HepG2 (cell line): ENCODE results near the gene CD9. TPM values are rescaled to one million over a fixed set of nuclear protein-coding genes. Genes with fewer than 3 reads are reported as not detected.

Source experiments
- AHR ChIP-seq: IDR thresholded peaks from 2 replicates; pipeline ENCODE4 v1.6.1; 2018; ENCODE audit warnings: missing genetic modification reagents, missing compliant biosample characterization
- CBX5 ChIP-seq: sonication (generic); formaldehyde crosslinking; IDR thresholded peaks from 2 replicates; pipeline ENCODE4 v1.4.0; 2020; ENCODE audit warnings: missing genetic modification reagents, borderline replicate concordance
- GATAD1 ChIP-seq: IDR thresholded peaks from 2 replicates; pipeline ENCODE4 v1.6.1; 2016; ENCODE audit warnings: missing genetic modification reagents, missing compliant biosample characterization
- ISX ChIP-seq: sonication (generic); formaldehyde crosslinking; conservative IDR thresholded peaks from 2 replicates; pipeline ENCODE4 v1.5.0; 2020; ENCODE audit warnings: missing genetic modification reagents
- KAT7 ChIP-seq: IDR thresholded peaks from 2 replicates; pipeline ENCODE4 v1.6.1; 2018; ENCODE audit warnings: borderline replicate concordance, missing compliant biosample characterization
- NCOA5 ChIP-seq: sonication (generic); formaldehyde crosslinking; IDR thresholded peaks from 2 replicates; pipeline ENCODE4 v1.4.0; 2020; ENCODE audit warnings: missing genetic modification reagents
- NONO ChIP-seq, 2 experiments: fragments of 450-650 bp in 1 of 2; sonication (generic) in 1 of 2; formaldehyde crosslinking in 1 of 2; IDR thresholded peaks in 1 of 2; conservative IDR thresholded peaks in 1 of 2; 2 replicates each; pipeline versions ENCODE4 v1.6.1 to v1.8.0; 2017 to 2022; ENCODE audit warnings: mild to moderate bottlenecking in 1 of 2, missing genetic modification reagents in 1 of 2, moderate library complexity in 1 of 2
- POLR2AphosphoS2 ChIP-seq: IDR thresholded peaks from 2 replicates; pipeline ENCODE4 v1.6.1; 2011; ENCODE audit warnings: low read depth, low read length, improper control_type of control experiment
- RXRA ChIP-seq: sonication (generic); formaldehyde crosslinking; IDR thresholded peaks from 2 replicates; pipeline ENCODE4 v1.5.1; 2020; ENCODE audit warnings: missing genetic modification reagents
- SIN3B ChIP-seq: fragments of 150-350 bp; IDR thresholded peaks from 2 replicates; pipeline ENCODE4 v1.6.1; 2014; ENCODE audit warnings: low read length
- ZBTB7B ChIP-seq: sonication (generic); formaldehyde crosslinking; IDR thresholded peaks from 2 replicates; pipeline ENCODE4 v1.4.0; 2020; ENCODE audit warnings: missing genetic modification reagents
- ZFAT ChIP-seq: sonication (generic); formaldehyde crosslinking; conservative IDR thresholded peaks from 2 replicates; pipeline ENCODE4 v1.8.1; 2023; ENCODE audit warnings: missing genetic modification reagents, inconsistent platforms
- ZNF17 ChIP-seq: sonication (generic); formaldehyde crosslinking; IDR thresholded peaks from 2 replicates; pipeline ENCODE4 v1.5.0; 2020; ENCODE audit warnings: mild to moderate bottlenecking, missing genetic modification reagents
- ZNF510 ChIP-seq: sonication (generic); formaldehyde crosslinking; IDR thresholded peaks from 2 replicates; pipeline ENCODE4 v1.4.0; 2020; ENCODE audit warnings: low read depth, mild to moderate bottlenecking, missing genetic modification reagents
- ZNF557 ChIP-seq: sonication (generic); formaldehyde crosslinking; IDR thresholded peaks from 2 replicates; pipeline ENCODE4 v1.4.0; 2020; ENCODE audit warnings: missing genetic modification reagents
- ZNF629 ChIP-seq: sonication (generic); formaldehyde crosslinking; conservative IDR thresholded peaks from 2 replicates; pipeline ENCODE4 v1.5.0; 2020; ENCODE audit warnings: missing genetic modification reagents
- ZNF775 ChIP-seq: sonication (generic); formaldehyde crosslinking; IDR thresholded peaks from 2 replicates; pipeline ENCODE4 v1.4.0; 2020; ENCODE audit warnings: missing genetic modification reagents, mild to moderate bottlenecking, moderate library complexity, borderline replicate concordance
- polyA plus RNA-seq, 8 experiments: library from polyadenylated mRNA; depleted of rRNA in 3 of 8; stranded (reverse) in 7 of 8; unstranded in 1 of 8; fragments of >200 nt; fragmentation: Illumina TruSeq in 4 of 8; extraction: Trizol in 4 of 8; gene quantifications; 2 replicates each; pipeline versions ENCODE4 v1.2.1 to v1.2.3, GENCODE V29; 2011 to 2016; ENCODE audit warnings: low read depth in 4 of 8, missing spikeins in 1 of 8, mixed read lengths in 1 of 8; ENCODE audit not compliant: insufficient read depth in 1 of 8
- total RNA-seq, 5 experiments: library from RNA; depleted of rRNA; stranded (reverse); fragments of >200 nt; fragmentation: Illumina TruSeq; extraction: Trizol; gene quantifications; 2 replicates each; pipeline ENCODE4 v1.2.3, GENCODE V29; 2016; ENCODE audit warnings: low read depth in 1 of 5
- TF ChIP-seq, protein P1 (sequence below): IDR thresholded peaks from 2 replicates; pipeline ENCODE4 v1.6.1; 2016; ENCODE audit warnings: missing compliant biosample characterization, missing genetic modification reagents, borderline replicate concordance
- TF ChIP-seq, protein P2 (sequence below): sonication (generic); formaldehyde crosslinking; IDR thresholded peaks from 2 replicates; pipeline ENCODE4 v1.4.0; 2020; ENCODE audit warnings: missing genetic modification reagents, borderline replicate concordance
- TF ChIP-seq, protein P3 (sequence below): IDR thresholded peaks from 2 replicates; pipeline ENCODE4 v1.6.1; 2016; ENCODE audit warnings: low read depth, missing genetic modification reagents, missing compliant biosample characterization
- TF ChIP-seq, protein P4 (sequence below): sonication (generic); formaldehyde crosslinking; IDR thresholded peaks from 2 replicates; pipeline ENCODE4 v1.4.0; 2020; ENCODE audit warnings: missing genetic modification reagents, mild to moderate bottlenecking, borderline replicate concordance

CD9 gene
- total and polyA plus RNA-seq, 2 of the 13 experiments (the other 11 are each of a cell fraction or from before 2014, with no cell fraction given): 5.8 to 38.3 TPM

DNA sequence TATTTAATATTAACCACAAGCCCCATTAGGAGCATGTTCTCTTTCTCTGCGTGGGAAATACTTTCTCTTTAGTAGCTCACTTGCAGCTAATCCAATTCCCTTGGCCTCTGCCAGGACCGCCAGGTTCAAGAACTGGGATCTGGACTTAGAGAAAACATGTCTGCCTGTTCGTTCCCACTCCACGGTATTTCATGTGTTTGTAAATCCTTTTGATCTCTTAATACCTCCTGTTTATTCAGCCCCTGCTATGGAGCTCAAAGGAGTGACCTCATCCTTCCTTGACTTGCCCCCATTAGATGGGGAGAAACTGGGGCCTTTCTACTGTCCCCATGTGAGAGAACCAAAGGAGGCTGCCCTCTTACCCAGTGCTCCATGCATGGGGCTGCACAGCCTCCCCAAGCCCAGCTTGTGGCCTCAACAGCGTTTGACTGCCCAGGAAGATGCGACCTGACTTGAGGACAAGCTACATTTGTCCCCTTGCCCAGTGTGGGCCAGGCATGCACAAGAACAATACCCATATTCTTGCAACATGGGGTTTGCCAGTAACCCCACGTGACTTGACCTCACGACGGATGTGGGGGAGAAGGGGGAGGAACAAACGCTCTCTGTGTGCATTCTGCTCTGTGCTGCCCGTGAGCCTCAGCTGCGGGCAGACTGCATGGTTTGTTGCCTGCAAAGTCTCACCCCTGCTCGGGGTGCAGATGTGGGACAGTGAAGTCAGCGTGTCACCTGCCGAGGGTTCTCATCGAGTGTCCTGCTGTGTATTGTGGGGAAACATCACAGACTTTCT lies 30.3 kb downstream of the CD9 start (continued):
- TF ChIP-seq, protein P1, sequence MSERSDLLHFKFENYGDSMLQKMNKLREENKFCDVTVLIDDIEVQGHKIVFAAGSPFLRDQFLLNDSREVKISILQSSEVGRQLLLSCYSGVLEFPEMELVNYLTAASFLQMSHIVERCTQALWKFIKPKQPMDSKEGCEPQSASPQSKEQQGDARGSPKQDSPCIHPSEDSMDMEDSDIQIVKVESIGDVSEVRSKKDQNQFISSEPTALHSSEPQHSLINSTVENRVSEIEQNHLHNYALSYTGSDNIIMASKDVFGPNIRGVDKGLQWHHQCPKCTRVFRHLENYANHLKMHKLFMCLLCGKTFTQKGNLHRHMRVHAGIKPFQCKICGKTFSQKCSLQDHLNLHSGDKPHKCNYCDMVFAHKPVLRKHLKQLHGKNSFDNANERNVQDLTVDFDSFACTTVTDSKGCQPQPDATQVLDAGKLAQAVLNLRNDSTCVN (CRISPR knock-in tag): peak; percentile 58; the same call in 1 of the 2 replicates
- TF ChIP-seq AHR (CRISPR knock-in tag) (peak; percentile 83; the same call in 1 of the 2 replicates), ZNF629 (CRISPR knock-in tag) (no peak), ZNF557 (no peak), GATAD1 (peak; percentile 61; the same call in 1 of the 2 replicates), ISX (CRISPR knock-in tag) (no peak), POLR2AphosphoS2 (no peak), ZBTB7B (CRISPR knock-in tag) (peak; percentile 75; the same call in 1 of the 2 replicates), ZFAT (CRISPR knock-in tag) (no peak), CBX5 (CRISPR knock-in tag) (peak; percentile 87), RXRA (CRISPR knock-in tag) (peak; percentile 95), ZNF775 (CRISPR knock-in tag) (no peak), NCOA5 (no peak), SIN3B (no peak), ZNF510 (CRISPR knock-in tag) (no peak), ZNF17 (no peak), NONO (IDR thresholded peaks at IDR 0.05) (no peak), NONO (CRISPR knock-in tag; conservative IDR thresholded peaks at IDR 0.05) (0 out of 2 replicates have a peak, but pooled peaks have one; percentile 52), KAT7 (CRISPR knock-in tag) (no peak)
- TF ChIP-seq, protein P2, sequence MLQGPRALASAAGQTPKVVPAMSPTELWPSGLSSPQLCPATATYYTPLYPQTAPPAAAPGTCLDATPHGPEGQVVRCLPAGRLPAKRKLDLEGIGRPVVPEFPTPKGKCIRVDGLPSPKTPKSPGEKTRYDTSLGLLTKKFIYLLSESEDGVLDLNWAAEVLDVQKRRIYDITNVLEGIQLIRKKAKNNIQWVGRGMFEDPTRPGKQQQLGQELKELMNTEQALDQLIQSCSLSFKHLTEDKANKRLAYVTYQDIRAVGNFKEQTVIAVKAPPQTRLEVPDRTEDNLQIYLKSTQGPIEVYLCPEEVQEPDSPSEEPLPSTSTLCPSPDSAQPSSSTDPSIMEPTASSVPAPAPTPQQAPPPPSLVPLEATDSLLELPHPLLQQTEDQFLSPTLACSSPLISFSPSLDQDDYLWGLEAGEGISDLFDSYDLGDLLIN: no peak
- TF ChIP-seq, protein P3, sequence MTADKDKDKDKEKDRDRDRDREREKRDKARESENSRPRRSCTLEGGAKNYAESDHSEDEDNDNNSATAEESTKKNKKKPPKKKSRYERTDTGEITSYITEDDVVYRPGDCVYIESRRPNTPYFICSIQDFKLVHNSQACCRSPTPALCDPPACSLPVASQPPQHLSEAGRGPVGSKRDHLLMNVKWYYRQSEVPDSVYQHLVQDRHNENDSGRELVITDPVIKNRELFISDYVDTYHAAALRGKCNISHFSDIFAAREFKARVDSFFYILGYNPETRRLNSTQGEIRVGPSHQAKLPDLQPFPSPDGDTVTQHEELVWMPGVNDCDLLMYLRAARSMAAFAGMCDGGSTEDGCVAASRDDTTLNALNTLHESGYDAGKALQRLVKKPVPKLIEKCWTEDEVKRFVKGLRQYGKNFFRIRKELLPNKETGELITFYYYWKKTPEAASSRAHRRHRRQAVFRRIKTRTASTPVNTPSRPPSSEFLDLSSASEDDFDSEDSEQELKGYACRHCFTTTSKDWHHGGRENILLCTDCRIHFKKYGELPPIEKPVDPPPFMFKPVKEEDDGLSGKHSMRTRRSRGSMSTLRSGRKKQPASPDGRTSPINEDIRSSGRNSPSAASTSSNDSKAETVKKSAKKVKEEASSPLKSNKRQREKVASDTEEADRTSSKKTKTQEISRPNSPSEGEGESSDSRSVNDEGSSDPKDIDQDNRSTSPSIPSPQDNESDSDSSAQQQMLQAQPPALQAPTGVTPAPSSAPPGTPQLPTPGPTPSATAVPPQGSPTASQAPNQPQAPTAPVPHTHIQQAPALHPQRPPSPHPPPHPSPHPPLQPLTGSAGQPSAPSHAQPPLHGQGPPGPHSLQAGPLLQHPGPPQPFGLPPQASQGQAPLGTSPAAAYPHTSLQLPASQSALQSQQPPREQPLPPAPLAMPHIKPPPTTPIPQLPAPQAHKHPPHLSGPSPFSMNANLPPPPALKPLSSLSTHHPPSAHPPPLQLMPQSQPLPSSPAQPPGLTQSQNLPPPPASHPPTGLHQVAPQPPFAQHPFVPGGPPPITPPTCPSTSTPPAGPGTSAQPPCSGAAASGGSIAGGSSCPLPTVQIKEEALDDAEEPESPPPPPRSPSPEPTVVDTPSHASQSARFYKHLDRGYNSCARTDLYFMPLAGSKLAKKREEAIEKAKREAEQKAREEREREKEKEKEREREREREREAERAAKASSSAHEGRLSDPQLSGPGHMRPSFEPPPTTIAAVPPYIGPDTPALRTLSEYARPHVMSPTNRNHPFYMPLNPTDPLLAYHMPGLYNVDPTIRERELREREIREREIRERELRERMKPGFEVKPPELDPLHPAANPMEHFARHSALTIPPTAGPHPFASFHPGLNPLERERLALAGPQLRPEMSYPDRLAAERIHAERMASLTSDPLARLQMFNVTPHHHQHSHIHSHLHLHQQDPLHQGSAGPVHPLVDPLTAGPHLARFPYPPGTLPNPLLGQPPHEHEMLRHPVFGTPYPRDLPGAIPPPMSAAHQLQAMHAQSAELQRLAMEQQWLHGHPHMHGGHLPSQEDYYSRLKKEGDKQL: 0 out of 2 replicates have a peak, but pooled peaks have one; percentile 39
- TF ChIP-seq, protein P4, sequence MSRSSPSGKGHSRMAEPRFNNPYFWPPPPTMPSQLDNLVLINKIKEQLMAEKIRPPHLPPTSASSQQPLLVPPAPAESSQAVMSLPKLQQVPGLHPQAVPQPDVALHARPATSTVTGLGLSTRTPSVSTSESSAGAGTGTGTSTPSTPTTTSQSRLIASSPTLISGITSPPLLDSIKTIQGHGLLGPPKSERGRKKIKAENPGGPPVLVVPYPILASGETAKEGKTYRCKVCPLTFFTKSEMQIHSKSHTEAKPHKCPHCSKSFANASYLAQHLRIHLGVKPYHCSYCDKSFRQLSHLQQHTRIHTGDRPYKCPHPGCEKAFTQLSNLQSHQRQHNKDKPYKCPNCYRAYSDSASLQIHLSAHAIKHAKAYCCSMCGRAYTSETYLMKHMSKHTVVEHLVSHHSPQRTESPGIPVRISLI (CRISPR knock-in tag): no peak
